Stimulated activated CD8-positive, alpha-beta memory T cell treated with anti-CD3 and anti-CD28 coated beads, Interleukin-12 subunit alpha, Interleukin-12 subunit beta, amount 100 ng/mL, for 24 hours (primary cell): Measurements from ENCODE around the gene TRAF3.
"Not testable (repeated sequence)": the region's sequence is repeated elsewhere in the genome, so short reads cannot be mapped to it uniquely, and the experiment has no call there.

Source experiments
- DNase-seq: peaks from one replicate; pipeline ENCODE4 v3.0.0-alpha.2; 2020; ENCODE audit errors: extremely low read depth

Gene TRAF3

GRCh38 chr14:102891556-102891955 lies 114.3 kb downstream of the TRAF3 start:
- DNase-seq = no peak

- no peak for DNase-seq
These were observed 115.4 kb downstream of the TRAF3 start for GRCh38 chr14:102892651-102893050.

GRCh38 chr14:102893452-102893851 lies 116.2 kb downstream of the TRAF3 start:
- DNase-seq = no peak

- DNase-seq = not testable (repeated sequence)
These were observed 119.5 kb downstream of the TRAF3 start for GRCh38 chr14:102896735-102897134.

DNA sequence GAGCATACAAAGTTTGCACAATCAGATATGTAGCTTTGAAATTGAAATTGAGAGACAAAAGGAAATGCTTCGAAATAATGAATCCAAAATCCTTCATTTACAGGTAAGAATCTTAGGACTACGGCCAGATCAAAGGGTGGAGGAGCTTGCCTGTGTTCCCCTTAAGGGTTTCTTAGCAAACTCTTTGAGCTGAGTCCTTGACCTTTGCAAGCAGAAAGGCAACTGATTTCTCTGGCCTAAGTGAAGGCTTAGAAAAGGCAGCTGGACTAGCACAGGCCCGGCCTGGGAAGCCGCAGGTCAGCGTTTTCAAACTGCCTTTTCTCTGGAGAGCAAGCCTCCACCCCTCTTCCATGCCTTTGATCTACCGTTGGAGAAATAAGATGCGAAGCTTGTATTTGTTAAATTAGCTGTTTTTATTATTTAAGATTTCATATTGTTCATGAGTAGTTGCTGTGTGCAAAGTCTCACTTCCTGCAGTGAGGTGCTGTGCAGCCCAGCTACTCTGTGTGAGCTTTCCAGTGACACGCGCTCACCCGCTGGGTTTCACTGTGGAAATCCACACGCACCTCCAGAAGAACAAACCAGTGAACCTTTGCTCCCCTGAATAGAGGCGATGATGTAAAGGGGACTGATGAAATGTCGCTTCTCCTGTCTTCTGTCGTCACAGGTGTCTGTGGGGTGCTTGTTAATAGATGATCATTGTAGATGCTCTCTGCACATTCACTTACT lies 120.2 kb downstream of the TRAF3 start:
- no peak for DNase-seq

GRCh38 chr14:102898298-102898697 lies 121.0 kb downstream of the TRAF3 start:
- no peak for DNase-seq

DNA sequence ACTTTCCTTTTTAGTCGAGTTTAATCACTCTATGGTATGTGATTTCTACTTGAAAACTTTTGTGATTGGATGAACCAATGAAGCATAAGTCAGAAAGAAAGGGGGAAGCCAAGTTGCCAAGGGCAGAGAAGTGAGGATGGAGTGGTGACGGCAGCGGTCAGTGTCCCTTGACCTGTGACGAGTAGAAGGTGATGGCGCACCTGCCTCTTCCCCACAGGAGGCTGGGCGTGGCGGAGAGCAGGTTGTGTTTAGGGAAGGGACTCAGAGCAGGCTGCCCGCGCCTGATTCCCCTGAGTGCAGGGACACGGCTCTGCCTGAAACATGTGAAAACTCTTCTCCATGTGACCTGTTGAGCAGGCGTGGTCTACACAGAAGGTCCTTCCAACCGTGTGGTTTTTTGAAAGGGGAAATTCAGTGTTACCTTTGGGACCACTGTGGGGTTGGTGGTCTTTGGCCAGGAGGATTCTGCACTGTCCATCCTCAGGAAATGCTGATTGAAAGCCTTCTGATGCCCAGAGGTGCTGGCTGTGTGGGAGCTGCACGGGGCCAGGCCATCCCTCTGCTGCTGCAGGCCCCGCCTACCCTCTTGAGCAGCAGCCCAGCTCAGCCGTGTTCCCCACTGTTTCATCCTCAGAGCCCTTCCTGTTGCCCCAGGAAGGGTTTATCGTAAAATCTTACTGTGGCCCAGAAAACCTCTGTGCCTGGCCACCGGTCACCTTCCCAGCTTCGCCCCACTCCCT lies 121.7 kb downstream of the TRAF3 start:
- no peak for DNase-seq

DNA sequence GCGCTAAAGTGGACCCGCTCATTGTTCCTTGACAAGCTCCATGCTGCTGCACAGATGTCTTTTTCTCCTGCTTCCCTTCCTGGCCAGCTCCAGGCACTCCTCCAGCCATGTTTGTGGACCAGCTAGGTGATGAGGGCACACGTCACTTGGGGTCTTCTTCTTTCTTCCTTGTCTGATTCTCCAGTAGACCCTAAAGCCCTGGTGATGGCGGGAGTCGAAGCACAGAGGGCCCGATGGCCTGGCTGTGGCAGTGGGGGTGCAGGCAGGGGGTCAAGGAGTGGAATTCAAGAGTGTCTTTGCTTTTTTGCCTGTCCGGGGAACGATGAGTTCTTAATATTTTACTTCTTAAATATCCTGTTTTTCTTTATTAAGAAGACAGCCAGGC lies 122.3 kb downstream of the TRAF3 start:
- DNase-seq = no peak

GRCh38 chr14:102900631-102901571 lies 123.7 kb downstream of the TRAF3 start:
- DNase-seq = no peak

DNA sequence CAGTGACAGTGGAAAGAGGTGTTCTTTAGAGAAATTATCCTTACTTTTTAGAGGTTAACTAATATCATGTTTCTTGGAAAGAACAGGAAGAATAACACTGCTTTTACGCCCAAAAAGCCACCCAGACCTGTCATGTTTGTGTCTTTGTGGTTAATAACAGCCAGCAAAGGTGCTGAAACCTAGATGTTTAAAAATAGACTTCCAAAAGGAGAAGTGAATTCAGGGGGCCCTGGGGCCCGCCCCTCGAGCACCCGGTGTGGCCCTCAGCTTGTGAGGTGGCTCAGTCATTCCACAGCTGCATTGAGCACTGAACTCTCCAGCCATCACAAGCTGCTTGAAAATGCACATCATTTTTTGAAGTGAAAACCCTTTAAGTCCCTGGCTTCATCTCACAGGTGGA lies 124.4 kb downstream of the TRAF3 start:
- DNase-seq = no peak

- no peak for DNase-seq
These were observed 124.8 kb downstream of the TRAF3 start for GRCh38 chr14:102902086-102902485.

GRCh38 chr14:102902523-102903247 lies 125.4 kb downstream of the TRAF3 start:
- DNase-seq = no peak

- DNase-seq = no peak
These were observed 126.1 kb downstream of the TRAF3 start for GRCh38 chr14:102903248-102903888.

DNA sequence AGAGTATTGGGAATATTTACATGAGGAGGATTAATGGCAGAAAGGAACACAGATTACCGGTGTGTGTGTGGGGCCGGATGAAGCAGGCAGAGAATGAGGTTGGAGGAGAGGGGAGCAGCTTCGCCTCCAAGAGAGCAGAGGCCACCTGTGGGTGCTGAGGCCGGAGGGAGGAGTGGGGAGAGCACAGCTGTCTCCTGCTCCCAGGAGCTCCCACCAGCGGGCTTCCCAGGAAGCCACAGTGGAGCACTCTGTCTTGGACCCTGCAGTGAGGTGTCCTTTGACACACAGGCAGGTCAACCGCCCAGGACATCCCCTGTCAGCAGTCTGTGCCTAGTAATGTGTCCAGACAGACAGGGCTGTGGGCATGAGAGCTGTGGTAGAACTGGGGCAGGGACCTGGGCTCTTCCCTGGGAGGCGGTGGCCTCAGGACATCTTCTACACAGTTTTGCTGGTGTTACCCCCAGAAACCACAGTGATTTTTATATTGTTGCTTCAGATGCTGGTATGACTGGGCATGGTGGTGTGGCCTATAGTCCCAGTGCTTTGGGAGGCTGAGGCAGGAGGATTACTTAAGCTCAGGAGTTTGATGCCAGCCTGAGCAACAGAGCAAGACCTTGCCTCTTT lies 126.8 kb downstream of the TRAF3 start:
- DNase-seq = no peak

GRCh38 chr14:102905116-102906108 lies 128.2 kb downstream of the TRAF3 start:
- no peak for DNase-seq

DNA sequence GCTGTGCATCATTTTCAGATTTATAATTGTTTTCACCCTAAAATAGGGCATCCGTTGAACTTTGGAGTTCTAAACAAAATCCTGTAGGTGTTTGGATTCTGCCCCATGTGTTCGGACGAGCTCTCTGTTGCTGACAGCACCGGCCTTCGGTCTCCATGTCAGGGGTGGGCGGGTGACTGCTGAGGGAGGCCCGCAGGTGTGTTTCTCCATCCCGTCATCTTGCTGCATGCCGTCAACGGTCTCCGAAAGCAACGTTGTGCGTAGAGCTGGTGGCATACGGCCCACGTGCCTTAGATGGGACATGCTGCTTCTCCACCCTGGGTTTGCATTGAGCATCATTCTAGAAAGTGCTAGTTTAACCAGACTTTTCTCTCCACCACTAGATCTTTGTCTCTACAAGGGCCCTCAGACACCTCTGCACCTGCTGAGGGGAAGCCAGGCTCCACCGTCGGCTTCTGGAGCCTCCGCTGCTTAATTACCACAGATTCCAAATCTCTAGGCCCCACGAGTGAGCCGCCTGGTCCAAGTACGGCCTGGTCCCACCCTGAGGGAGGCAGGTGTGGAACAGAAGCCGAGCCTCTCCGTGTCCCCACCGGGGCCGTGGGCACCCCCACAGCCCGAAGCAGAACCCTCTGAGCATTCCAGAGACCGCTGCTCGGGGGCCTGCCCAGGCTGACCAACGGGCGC lies 129.5 kb downstream of the TRAF3 start:
- no peak for DNase-seq

DNA sequence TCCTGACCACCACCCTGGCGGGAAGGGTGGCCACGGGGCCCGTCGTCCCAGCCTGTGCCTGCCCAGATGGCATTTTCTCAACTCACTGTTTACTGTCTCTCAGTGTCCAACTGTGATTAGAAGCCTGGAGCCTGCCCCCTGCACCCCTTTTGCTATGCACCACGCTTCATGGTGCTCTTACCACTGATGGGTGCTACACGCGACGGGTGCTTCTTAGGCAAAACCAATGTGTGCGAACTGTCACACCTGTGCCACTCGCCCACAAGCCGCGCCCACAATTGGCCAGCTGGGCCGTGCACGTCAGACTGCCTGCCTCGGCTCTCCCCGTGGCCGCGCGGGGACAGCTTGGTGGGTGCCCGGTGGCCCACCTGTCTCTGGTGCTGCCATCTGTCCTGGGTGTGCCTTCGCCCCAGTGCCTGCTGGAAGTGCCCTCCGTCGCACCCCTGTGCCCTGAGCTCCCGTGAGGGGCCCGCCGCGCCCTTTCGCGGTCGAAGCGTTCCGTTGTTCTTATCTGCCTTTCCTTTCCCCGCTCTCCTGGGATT lies 130.1 kb downstream of the TRAF3 start:
- DNase-seq = no peak

- no peak for DNase-seq
These were observed 130.9 kb downstream of the TRAF3 start for GRCh38 chr14:102907980-102908730.
